HG02970 (cell line): ENCODE data around the gene TEAD1.

ENCODE experiments used
- ATAC-seq: cut with Tn5 transposase; IDR thresholded peaks from one replicate; pipeline ENCODE4 v1.9.1; 2021; ENCODE audit warnings: mild to moderate bottlenecking, moderate library complexity, moderate number of reproducible peaks; ENCODE audit not compliant: unreplicated experiment, low FRiP score

Gene TEAD1

GRCh38 chr11:12827929-12828812 is 153.9 kb downstream of the TEAD1 start:
- ATAC-seq = no peak

DNA sequence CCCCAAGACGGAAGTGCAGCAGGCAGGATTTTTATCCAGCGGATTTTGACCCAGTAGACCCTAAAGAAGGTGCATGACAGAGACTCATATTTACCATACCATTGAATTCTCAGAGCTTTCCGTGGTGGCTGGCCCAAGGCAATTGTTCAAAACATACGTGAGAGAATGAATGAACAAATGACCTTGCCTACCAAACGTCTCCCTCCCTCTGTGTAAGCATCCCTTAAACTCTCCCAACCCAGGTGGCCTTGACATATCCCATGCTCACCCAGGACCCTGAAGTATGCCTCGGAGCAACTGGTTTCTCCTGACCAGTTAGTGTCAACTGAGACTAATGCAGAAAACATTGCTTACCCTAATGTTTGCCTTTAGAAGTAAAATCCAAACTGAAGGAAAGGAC is 154.9 kb downstream of the TEAD1 start:
- no peak for ATAC-seq

GRCh38 chr11:12829540-12830314 is 155.5 kb downstream of the TEAD1 start:
- no peak for ATAC-seq

- no peak for ATAC-seq
Measured at GRCh38 chr11:12831471-12832202, 157.4 kb downstream of the TEAD1 start.

DNA sequence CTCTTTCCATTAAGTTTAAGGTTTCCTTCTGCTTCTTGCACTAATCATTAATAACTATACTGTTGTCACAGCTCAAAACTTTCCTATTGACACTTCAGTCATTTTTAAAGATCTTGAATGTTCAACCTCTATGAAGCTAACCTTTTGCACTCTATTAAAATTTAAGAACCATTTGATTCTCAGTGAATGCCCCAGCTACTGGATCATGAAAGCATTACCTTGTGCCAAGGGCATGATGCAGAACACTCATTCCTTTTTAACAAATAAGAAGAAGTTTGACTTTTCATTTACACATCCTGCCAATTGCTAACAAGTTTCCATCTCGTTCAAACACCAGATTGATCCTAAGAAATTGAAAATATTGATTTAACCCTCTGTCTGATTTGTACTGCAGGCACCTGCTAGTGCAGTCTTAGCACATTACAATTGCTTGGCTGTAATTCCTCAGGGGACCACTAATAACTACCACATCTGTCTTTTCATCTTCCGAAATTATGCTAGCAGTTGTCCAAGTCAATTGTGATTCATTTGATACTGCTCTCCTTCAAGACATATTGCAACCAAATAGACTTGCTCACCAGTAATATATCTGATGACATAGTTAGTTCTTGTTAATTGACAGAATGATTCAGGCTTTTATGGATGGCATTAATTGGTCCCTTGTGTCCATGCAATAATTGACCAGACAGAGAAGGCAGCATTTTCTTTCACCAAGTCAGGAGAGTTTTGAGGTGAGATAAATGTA is 158.4 kb downstream of the TEAD1 start:
- ATAC-seq = no peak

- ATAC-seq = no peak
Measured at GRCh38 chr11:12834166-12834565, 159.9 kb downstream of the TEAD1 start.

DNA sequence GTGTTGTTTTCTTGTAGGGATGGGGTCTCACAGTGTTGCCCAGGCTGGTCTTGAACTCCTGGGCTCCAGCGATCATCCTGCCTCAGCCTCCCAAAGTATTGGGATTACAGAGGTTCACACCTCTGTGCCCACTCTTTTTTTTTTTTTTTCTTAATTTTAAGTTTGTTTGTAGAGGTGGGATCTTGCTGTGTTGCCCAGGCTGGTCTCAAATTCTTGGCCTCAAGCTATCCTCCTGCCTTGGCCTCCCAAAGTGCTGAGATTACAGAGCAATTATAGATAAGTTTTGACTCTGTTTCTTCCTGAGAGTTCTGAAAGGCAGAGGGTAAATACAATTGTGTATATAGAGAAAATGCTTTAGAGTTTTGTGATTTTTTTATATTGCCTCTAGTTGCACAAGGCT is 160.4 kb downstream of the TEAD1 start:
- ATAC-seq = no peak

DNA sequence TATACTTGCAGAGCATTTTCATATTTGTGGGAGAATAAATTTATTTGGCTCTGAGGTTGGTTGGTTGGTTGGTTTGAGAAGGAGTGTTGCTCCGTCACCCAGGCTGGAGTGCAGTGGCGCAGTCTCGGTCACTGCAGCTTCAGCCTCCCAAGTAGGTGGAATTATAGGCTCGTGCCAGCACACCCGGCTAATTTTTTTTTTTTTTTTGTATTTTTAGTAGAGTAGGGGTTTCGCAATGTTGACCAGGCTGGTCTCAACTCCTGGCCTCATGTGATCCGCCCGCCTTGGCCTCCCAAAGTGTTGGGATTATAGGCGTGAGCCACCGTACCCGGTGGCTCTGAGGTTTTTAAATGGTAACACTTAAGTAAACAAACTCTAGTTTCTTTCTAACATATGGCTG is 161.1 kb downstream of the TEAD1 start:
- no peak for ATAC-seq

DNA sequence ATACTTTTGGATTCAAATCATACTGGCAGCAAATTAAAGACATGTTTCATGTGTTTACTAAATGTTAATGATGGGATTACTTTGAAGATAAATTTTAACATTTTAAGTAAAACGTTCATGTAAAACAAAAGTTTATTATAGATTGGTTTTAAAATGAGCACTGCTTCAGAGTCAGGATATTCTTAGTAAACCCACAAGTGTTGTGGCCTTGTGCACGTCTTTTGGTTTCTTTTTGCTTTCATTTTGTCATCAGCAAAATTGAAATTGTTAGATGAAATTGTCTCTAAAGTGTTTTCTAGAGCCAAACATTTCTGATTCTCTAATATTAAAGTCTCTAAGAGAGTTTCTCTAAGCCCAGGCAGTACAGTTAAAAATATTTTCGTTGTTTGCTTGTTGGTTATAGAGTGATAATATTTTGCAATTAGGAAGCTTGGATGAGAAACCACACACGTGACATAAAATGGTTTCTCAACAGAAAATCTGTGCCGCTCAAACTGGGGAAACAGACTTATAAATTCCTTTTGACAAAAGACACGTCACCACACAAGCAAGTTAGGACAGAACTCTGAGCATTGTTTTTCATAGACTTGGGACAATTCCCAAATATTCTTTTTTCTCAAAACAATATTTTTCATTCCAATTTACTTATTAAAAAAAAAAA is 164.4 kb downstream of the TEAD1 start:
- no peak for ATAC-seq

- no peak for ATAC-seq
Measured at GRCh38 chr11:12840871-12841660, 166.8 kb downstream of the TEAD1 start.

- no peak for ATAC-seq
Measured at GRCh38 chr11:12841946-12842630, 167.9 kb downstream of the TEAD1 start.

DNA sequence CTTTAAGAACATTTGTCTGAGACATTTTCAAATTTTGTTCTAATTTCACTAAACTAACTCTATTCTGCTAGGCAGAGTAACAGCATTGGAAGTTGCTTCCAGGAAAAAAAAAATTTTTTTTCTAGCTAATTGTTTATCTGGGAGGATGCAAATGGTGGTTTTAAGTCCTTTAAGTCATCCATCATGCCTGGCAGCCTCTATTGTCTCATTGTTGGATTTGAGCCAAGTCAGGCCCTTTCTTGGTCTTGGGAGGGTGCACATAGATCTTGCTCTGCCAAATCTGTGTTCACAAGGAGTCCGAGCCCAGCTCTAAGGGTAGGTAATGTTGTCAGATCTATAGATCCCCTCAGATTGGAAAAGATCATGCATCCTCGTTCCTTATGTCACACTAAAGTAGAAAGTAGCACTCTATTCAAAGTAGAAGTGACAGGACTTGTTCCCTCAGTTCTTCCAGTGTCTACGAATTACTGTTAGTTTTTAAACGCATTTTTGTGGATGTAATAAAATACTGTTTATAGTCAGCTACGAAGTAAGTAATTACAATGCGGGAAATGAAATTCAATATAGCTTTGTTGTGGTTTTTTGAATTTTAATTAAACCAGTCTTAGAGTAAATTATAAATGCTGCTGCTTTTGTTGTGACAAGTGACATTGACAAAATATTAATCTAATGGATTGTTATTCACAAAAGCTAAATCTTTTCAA is 168.9 kb downstream of the TEAD1 start:
- ATAC-seq = no peak

- ATAC-seq = no peak
Measured at GRCh38 chr11:12845163-12845562, 170.9 kb downstream of the TEAD1 start.

DNA sequence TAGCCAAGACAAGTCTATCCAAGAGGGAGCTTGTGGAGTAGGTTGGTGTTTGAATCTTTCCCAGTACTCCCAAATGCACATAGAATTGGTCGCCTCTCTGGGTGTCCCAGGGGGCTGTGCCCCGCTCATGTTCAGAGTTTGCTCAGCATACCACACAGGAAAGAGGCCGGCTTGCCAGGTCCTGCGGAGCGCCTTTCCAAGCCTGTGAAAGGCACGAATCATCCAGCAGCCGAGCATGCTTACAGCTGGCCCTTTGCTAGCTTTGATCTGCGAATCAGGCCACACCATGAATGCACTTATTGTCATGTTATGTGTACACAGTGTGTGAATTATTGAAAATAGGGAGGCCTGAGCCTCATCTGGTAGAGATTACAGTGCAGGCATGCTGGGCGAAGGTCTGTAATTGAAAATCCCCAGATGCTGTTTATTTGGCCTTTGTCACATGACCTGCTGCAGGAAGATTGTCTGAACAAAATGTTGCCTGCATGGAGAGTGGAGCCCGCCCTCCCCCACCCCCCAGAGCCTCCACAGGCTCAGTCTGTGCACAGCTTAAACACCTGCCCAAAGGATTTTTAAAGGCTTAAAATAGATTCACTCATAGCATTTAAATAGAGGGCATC is 171.6 kb downstream of the TEAD1 start:
- ATAC-seq = no peak

GRCh38 chr11:12846786-12847615 is 172.8 kb downstream of the TEAD1 start:
- no peak for ATAC-seq

DNA sequence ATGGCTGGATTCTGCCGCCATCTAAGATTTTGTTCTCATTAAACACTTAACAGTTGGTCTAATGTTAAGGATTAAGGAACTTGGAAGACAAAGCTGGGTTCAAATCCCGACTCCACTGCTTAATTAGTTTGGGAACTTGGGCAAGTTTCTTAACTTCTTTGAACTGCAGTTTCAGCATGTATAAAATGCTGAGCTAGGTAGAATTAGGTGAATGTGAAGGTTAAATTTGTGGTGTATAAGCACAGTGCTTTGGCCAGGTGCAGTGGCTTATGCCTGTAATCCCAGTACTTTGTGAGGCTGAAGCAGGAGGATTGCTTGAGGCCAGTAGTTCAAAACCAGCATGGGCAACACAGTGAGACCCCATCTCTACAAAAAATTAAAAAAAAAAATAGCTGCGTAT is 174.2 kb downstream of the TEAD1 start:
- no peak for ATAC-seq

- ATAC-seq = no peak
Measured at GRCh38 chr11:12853325-12853651, 179.1 kb downstream of the TEAD1 start.
